IMR-90 (cell line): ENCODE data around the gene TCIRG1. TPM values are rescaled to one million over a fixed set of nuclear protein-coding genes. Genes with fewer than 3 reads are reported as not detected.

Experiments
- ATAC-seq: fragments of 200-7000 bp; cut with Tn5 transposase; 2 replicates; pipeline ENCODE4 v1.9.1; 2020; ENCODE audit warnings: low read depth, mild to moderate bottlenecking, moderate library complexity
- BruUV-seq: library from RNA; stranded (reverse); fragments of 400-500 nt; replicated peaks from 2 replicates; lab custom pipeline; 2021; lab: Mats Ljungman, UMichigan
- CTCF ChIA-PET: fragments of 300-600 bp; formaldehyde crosslinking; extraction: SDS; loops from one replicate; lab custom pipeline; 2021; ENCODE audit warnings: antibody characterized with exemption; lab: Yijun Ruan, JAX
- POLR2A ChIA-PET: fragments of 300-600 bp; sonication (Branson Sonifier 250); formaldehyde crosslinking; loops from one replicate; lab custom pipeline; 2022; ENCODE audit warnings: antibody characterized with exemption; ENCODE audit not compliant: unreplicated experiment; lab: Charles Lee
- DNase-seq: peaks from one replicate; pipeline ENCODE4 v3.0.0; 2013
- H2AFZ ChIP-seq: replicated peaks from 2 replicates; pipeline ENCODE3; 2013; ENCODE audit warnings: low read length, mild to moderate bottlenecking; ENCODE audit not compliant: poor library complexity
- H2AK5ac ChIP-seq: 2 replicates; pipeline ENCODE4 v1.6.1; 2013; ENCODE audit warnings: low read depth, low read length, inconsistent platforms
- H2AK9ac ChIP-seq: replicated peaks from 2 replicates; pipeline ENCODE3; 2013; ENCODE audit warnings: mild to moderate bottlenecking, low read depth, low read length, moderate library complexity; ENCODE audit not compliant: poor library complexity
- H2BK120ac ChIP-seq: 2 replicates; pipeline ENCODE4 v1.6.1; 2013; ENCODE audit warnings: low read depth, low read length, inconsistent platforms
- H2BK15ac ChIP-seq: 3 replicates; pipeline ENCODE4 v1.6.1; 2013; ENCODE audit warnings: low read depth, low read length, inconsistent platforms
- H2BK20ac ChIP-seq: 2 replicates; pipeline ENCODE4 v1.6.1; 2013; ENCODE audit warnings: low read depth, mild to moderate bottlenecking, inconsistent platforms, low read length, moderate library complexity
- H2BK5ac ChIP-seq: 2 replicates; pipeline ENCODE4 v1.6.1; 2013; ENCODE audit warnings: mild to moderate bottlenecking, low read depth, low read length, inconsistent platforms; ENCODE audit not compliant: poor library complexity, severe bottlenecking
- H3K14ac ChIP-seq: replicated peaks from 2 replicates; pipeline ENCODE4 v1.6.1; 2013; ENCODE audit warnings: low read depth, low read length, inconsistent platforms
- H3K18ac ChIP-seq: 2 replicates; pipeline ENCODE4 v1.6.1; 2013; ENCODE audit warnings: low read depth, low read length, control low read depth
- H3K23ac ChIP-seq: 2 replicates; pipeline ENCODE4 v1.6.1; 2013; ENCODE audit warnings: low read depth, low read length, inconsistent platforms
- H3K27ac ChIP-seq: 2 replicates; pipeline ENCODE4 v1.5.1; 2013; ENCODE audit warnings: mild to moderate bottlenecking, control low read depth, low read length; ENCODE audit not compliant: insufficient read depth
- H3K27me3 ChIP-seq: 2 replicates; pipeline ENCODE4 v1.6.1; 2013; ENCODE audit warnings: low read length; ENCODE audit not compliant: control insufficient read depth, insufficient read depth
- H3K36me3 ChIP-seq: 2 replicates; pipeline ENCODE4 v1.6.1; 2013; ENCODE audit warnings: low read length, mixed read lengths; ENCODE audit not compliant: control insufficient read depth, insufficient read depth
- H3K4ac ChIP-seq: 2 replicates; pipeline ENCODE4 v1.6.1; 2013; ENCODE audit warnings: low read depth, low read length, inconsistent platforms
- H3K4me1 ChIP-seq: 2 replicates; pipeline ENCODE4 v1.6.1; 2013; ENCODE audit warnings: low read length, mixed read lengths; ENCODE audit not compliant: control insufficient read depth, insufficient read depth
- H3K4me2 ChIP-seq: 2 replicates; pipeline ENCODE4 v1.6.1; 2013; ENCODE audit warnings: low read depth, mild to moderate bottlenecking, control low read depth, low read length, moderate library complexity
- H3K4me3 ChIP-seq: 2 replicates; pipeline ENCODE4 v1.5.1; 2013; ENCODE audit warnings: low read depth, mild to moderate bottlenecking, control low read depth, low read length, moderate library complexity; ENCODE audit not compliant: insufficient read depth
- H3K56ac ChIP-seq: 2 replicates; pipeline ENCODE4 v1.6.1; 2013; ENCODE audit warnings: low read length, inconsistent platforms; ENCODE audit not compliant: insufficient read depth; ENCODE audit errors: extremely low read depth
- H3K79me1 ChIP-seq, 2 experiments: 2 replicates each; pipeline ENCODE4 v1.6.1; 2013; ENCODE audit warnings: low read length in 2 of 2, inconsistent platforms in 1 of 2, low read depth in 1 of 2
- H3K9ac ChIP-seq: 2 replicates; pipeline ENCODE4 v1.6.1; 2013; ENCODE audit warnings: low read depth, low read length, control low read depth
- H3K9me1 ChIP-seq: 2 replicates; pipeline ENCODE4 v1.6.1; 2013; ENCODE audit warnings: low read length, inconsistent platforms; ENCODE audit not compliant: insufficient read depth
- H3K9me3 ChIP-seq: 2 replicates; pipeline ENCODE4 v1.6.1; 2013; ENCODE audit warnings: low read length; ENCODE audit not compliant: control insufficient read depth, insufficient read depth
- H4K20me1 ChIP-seq: 2 replicates; pipeline ENCODE4 v1.6.1; 2013; ENCODE audit warnings: low read length, inconsistent platforms; ENCODE audit not compliant: insufficient read depth
- H4K5ac ChIP-seq: 2 replicates; pipeline ENCODE4 v1.6.1; 2013; ENCODE audit warnings: mild to moderate bottlenecking, low read depth, low read length, control low read depth
- H4K8ac ChIP-seq, 2 experiments: 2 replicates each; pipeline ENCODE4 v1.6.1; 2013; ENCODE audit warnings: low read depth in 2 of 2, low read length in 2 of 2, control low read depth in 1 of 2, inconsistent platforms in 1 of 2
- H4K91ac ChIP-seq: 2 replicates; pipeline ENCODE4 v1.6.1; 2013; ENCODE audit warnings: low read depth, low read length, inconsistent platforms; ENCODE audit not compliant: insufficient read depth
- BHLHE40 ChIP-seq: fragments of 150-350 bp; IDR thresholded peaks from 2 replicates; pipeline ENCODE4 v1.6.1; 2016; ENCODE audit warnings: mild to moderate bottlenecking, low read depth, low read length
- CHD1 ChIP-seq: IDR thresholded peaks from 2 replicates; pipeline ENCODE4 v1.6.1; 2012; ENCODE audit warnings: low read depth, low read length, improper control_type of control experiment
- CTCF ChIP-seq: conservative IDR thresholded peaks from 2 replicates; pipeline ENCODE4 v1.5.1; 2012; ENCODE audit warnings: mild to moderate bottlenecking, low read depth, low read length, improper control_type of control experiment
- ELK1 ChIP-seq: fragments of 150-350 bp; IDR thresholded peaks from 2 replicates; pipeline ENCODE4 v1.6.1; 2016; ENCODE audit warnings: low read depth, mild to moderate bottlenecking, low read length, moderate library complexity, borderline replicate concordance
- MAFK ChIP-seq: IDR thresholded peaks from 2 replicates; pipeline ENCODE4 v1.6.1; 2012; ENCODE audit warnings: low read depth, low read length, improper control_type of control experiment
- MAZ ChIP-seq: IDR thresholded peaks from 2 replicates; pipeline ENCODE4 v1.6.1; 2012; ENCODE audit warnings: low read depth, mild to moderate bottlenecking, low read length, improper control_type of control experiment, moderate library complexity, borderline replicate concordance
- POLR2A ChIP-seq: IDR thresholded peaks from 2 replicates; pipeline ENCODE4 v1.6.1; 2012; ENCODE audit warnings: mild to moderate bottlenecking, low read depth, low read length
- RCOR1 ChIP-seq: IDR thresholded peaks from 2 replicates; pipeline ENCODE4 v1.6.1; 2012; ENCODE audit warnings: mild to moderate bottlenecking, low read length, improper control_type of control experiment; ENCODE audit not compliant: insufficient replicate concordance
- SMC3 ChIP-seq: fragments of 150-350 bp; IDR thresholded peaks from 2 replicates; pipeline ENCODE4 v1.6.1; 2016; ENCODE audit warnings: low read depth, mild to moderate bottlenecking, antibody characterized with exemption, low read length, moderate library complexity
- WGBS, 2 experiments: methylation state at CpG; one replicate each; pipeline versions ENCODE4 v1.1.5 to v1.1.7; 2013; ENCODE audit warnings: missing lambda C conversion rate in 2 of 2; ENCODE audit not compliant: insufficient read length in 1 of 2; ENCODE audit errors: extremely low coverage in 2 of 2; 5-methylcytosine and 5-hydroxymethylcytosine counted together
- dilution Hi-C: fragments of 300-500 bp; cut with HindIII; formaldehyde crosslinking; loops from one replicate; pipeline ENCODE4 v1.14.3; 2018; ENCODE audit warnings: low sequenced_read_pairs; ENCODE audit not compliant: unreplicated experiment
- in situ Hi-C: fragments of 300-500 bp; cut with MboI; formaldehyde crosslinking; loops from 3 replicates; pipeline ENCODE4 v1.14.3; 2019; ENCODE audit warnings: low sequenced_read_pairs, inconsistent platforms, mixed read lengths
- intact Hi-C: fragments of 100-400 bp; cut with micrococcal nuclease; formaldehyde crosslinking; loops from 2 replicates; pipeline ENCODE4 v1.10.0; 2022
- polyA plus RNA-seq, 3 experiments: library from polyadenylated mRNA; depleted of rRNA; stranded (reverse); fragments of >200 nt; gene quantifications; 2 replicates each; pipeline ENCODE4 v1.2.3, GENCODE V29; 2012; ENCODE audit warnings: low replicate concordance in 1 of 3
- total RNA-seq: library from RNA; depleted of rRNA; stranded (reverse); fragments of >200 nt; gene quantifications from 2 replicates; pipeline ENCODE4 v1.2.3, GENCODE V29; 2012

The TCIRG1 gene
- total and polyA plus RNA-seq, 2 of the 4 experiments (the other 2 are of a cell fraction): 25.3 to 117 TPM

GRCh38 chr11:68047437-68048290 lies 8.8 kb downstream of the TCIRG1 start (continued):
- no peak for TF ChIP-seq ELK1

GRCh38 chr11:68048681-68049508 lies 10.1 kb downstream of the TCIRG1 start:
- H2AK9ac ChIP-seq: no peak overlapping the region
- WGBS, 2 experiments: 91% methylated on average over 9 of the region's 35 CpGs; no CpG with 5 or more reads in 1 of the 2 experiments
- no peak overlapping the region for H3K14ac ChIP-seq
- H3K18ac ChIP-seq: no peak overlapping the region
- CTCF ChIA-PET: no interaction called here
- no peak overlapping the region for H3K9ac ChIP-seq
- no peak overlapping the region for H4K8ac ChIP-seq
- no peak overlapping the region for H2AFZ ChIP-seq
- no peaks in the 10 kb centered on the region; the same call in none of the 2 replicates for H4K20me1 ChIP-seq
- no peak overlapping the region for H4K91ac ChIP-seq
- intact Hi-C loops (no loop called here), in situ Hi-C loops (no loop called here), dilution Hi-C loops (no loop called here)
- no peaks in the 10 kb centered on the region for H3K4me1 ChIP-seq
- H3K27me3 ChIP-seq: no peaks in the 10 kb centered on the region
- H4K5ac ChIP-seq: no peak overlapping the region
- POLR2A ChIA-PET: no interaction called here
- no peak for DNase-seq
- no peaks in the 10 kb centered on the region for H3K9me1 ChIP-seq
- H2BK120ac ChIP-seq: no peak overlapping the region
- no peak overlapping the region for H3K23ac ChIP-seq
- no TSS peak for BruUV-seq
- no peaks in the 10 kb centered on the region for H3K9me3 ChIP-seq
- no peak overlapping the region for H3K56ac ChIP-seq
- peaks cover 71% of the 10 kb centered on the region for H3K36me3 ChIP-seq
- peaks cover 0 to 14% of the 10 kb centered on the region in 2 experiments; a peak in 3 of 4 replicates for H3K79me1 ChIP-seq
- no peak overlapping the region for H3K4ac ChIP-seq
- H2AK5ac ChIP-seq: no peak overlapping the region
- no peak overlapping the region for H2BK20ac ChIP-seq
- H3K27ac ChIP-seq: no peak overlapping the region
- H2BK15ac ChIP-seq: no peak overlapping the region
- no peak overlapping the region for H3K4me3 ChIP-seq
- H2BK5ac ChIP-seq: no peak overlapping the region
- TF ChIP-seq POLR2A (no peak), BHLHE40 (no peak), CHD1 (no peak), RCOR1 (no peak), CTCF (no peak), MAZ (no peak), ELK1 (no peak), MAFK (no peak), SMC3 (no peak)
- ATAC-seq: no peak
- H3K4me2 ChIP-seq: no peak overlapping the region
